HG03039 (cell line): ENCODE results near the gene MGAT4D.
"Not testable (repeated sequence)": the region's sequence is repeated elsewhere in the genome, so short reads cannot be mapped to it uniquely, and the experiment has no call there.

Experiments used
- ATAC-seq: cut with Tn5 transposase; IDR thresholded peaks from one replicate; pipeline ENCODE4 v1.9.1; 2021; ENCODE audit warnings: mild to moderate bottlenecking, moderate library complexity; ENCODE audit not compliant: unreplicated experiment

The MGAT4D gene

GRCh38 chr4:140444347-140444746 is 53.7 kb downstream of the MGAT4D start:
- not testable (repeated sequence) for ATAC-seq

GRCh38 chr4:140439644-140440142 is 58.4 kb downstream of the MGAT4D start:
- no peak for ATAC-seq

- no peak for ATAC-seq
Observed at GRCh38 chr4:140427919-140428471, 70.1 kb downstream of the MGAT4D start.

GRCh38 chr4:140427106-140427918 is 70.8 kb downstream of the MGAT4D start, which contains the start of gene CLGN:
TSS of gene CLGN (minus strand) at chr4:140427648. CDS start at chr4:140413078, 14,570 bp downstream.
- peak; percentile 92 for ATAC-seq

- ATAC-seq, result peak; percentile 18
Observed at GRCh38 chr4:140426610-140427105, 71.4 kb downstream of the MGAT4D start.

- ATAC-seq, result no peak
Observed at GRCh38 chr4:140423106-140423505, 75.0 kb downstream of the MGAT4D start.

- ATAC-seq, result not testable (repeated sequence)
Observed at GRCh38 chr4:140413130-140413969, 84.7 kb downstream of the MGAT4D start.

GRCh38 chr4:140408974-140409373 is 89.1 kb downstream of the MGAT4D start:
- ATAC-seq, result no peak

GRCh38 chr4:140406292-140406691 is 91.8 kb downstream of the MGAT4D start:
- no peak for ATAC-seq

- ATAC-seq, result no peak
Observed at GRCh38 chr4:140400111-140400510, 98.0 kb downstream of the MGAT4D start.

GRCh38 chr4:140395668-140396067 is 102.4 kb downstream of the MGAT4D start:
- no peak for ATAC-seq
